ENCODE results near the gene CAPN9.

DNA sequence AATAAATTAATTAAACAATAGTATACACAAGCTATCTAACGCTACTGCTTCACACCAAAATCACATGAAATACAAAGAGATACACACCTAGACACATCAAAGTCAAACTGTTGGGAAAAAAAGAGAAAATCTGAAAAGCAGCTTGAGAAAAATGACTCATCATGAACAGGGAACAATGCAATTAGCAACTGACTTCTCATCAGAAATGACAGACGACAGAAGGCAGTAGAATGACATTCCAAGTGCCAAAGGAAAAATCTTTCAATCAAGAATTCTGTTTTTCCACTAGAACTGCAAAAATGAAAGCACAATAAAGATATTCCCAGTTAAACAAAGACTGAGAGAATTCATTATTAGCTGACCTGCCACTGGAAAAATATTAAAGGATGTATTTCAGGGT, 57.2 kb downstream of the CAPN9 start:
- no peak for TF ChIP-seq FOXP2 (optimal IDR thresholded peaks at IDR 0.05; ENCODE audit: control extremely low read depth, extremely low read length, insufficient read depth)
- TF ChIP-seq POLR2AphosphoS5 (IDR thresholded peaks at IDR 0.05; ENCODE audit: borderline replicate concordance, low read depth, low read length), result no peak
- TF ChIP-seq EZH2 (IDR thresholded peaks at IDR 0.05), result no peak

All from SK-N-MC (cell line).